Activated naive CD8-positive, alpha-beta T cell treated with anti-CD3 and anti-CD28 coated beads, Interleukin-2, amount 50 U/mL, for 16 hours (primary cell): Measurements from ENCODE around the gene SPECC1.
"Not testable (repeated sequence)": the region's sequence is repeated elsewhere in the genome, so short reads cannot be mapped to it uniquely, and the experiment has no call there.

Source experiments
- DNase-seq: peaks from one replicate; pipeline ENCODE4 v3.0.0-alpha.2; 2020; ENCODE audit warnings: low read depth, low spot score

The SPECC1 gene

DNA sequence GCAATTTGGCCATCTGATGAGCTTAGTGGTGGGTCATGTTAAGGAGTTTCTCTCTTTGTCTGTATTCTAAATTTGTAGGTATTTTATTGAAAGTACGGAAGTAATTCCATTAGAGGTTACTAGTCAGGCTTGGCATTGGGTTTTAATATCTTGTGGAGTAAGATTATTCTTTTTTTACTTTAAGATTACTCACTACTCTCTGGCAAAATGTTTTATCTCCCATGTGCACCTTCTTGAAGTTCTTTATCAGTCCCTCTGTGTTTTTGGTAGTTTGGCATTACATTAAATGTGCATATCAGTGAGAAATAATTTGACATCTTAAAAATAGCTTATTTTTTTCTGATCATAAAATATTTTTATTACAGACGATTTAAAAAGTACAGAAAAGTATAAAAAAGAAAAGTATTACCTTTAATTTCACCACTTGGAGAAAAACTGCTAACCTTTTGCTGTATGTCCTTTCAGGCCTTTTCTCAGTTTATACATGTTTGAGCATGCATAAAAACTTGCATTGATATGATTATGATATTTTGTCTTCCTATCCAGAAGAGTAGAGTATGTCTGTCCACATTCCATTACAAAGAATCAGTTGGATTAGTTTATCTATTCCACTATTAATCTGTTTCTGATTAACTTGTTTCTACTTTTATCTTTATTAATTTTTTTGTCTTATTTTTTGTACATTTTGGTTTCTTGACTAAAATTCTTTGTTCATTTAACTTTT is 198.3 kb downstream of the SPECC1 start:
- no peak for DNase-seq

DNA sequence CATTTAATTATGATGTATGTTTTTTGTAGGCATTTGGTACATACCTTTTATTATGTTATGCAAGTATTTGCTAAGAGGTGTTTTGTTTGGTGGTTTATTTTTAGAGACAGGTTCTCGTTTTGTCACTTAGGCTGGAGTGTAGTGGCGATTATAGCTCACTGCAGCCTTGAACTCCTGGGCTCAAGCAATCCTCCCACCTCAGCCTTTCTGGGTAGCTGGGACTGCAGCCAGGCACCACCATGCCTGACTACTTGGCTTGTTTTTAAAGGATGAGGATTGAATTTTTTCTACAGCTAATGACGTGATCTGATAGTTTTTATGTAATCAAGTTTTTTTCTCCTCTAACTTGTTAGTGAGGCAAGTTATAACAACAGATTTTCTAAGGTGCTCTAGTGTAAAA is 199.6 kb downstream of the SPECC1 start:
- no peak for DNase-seq

DNA sequence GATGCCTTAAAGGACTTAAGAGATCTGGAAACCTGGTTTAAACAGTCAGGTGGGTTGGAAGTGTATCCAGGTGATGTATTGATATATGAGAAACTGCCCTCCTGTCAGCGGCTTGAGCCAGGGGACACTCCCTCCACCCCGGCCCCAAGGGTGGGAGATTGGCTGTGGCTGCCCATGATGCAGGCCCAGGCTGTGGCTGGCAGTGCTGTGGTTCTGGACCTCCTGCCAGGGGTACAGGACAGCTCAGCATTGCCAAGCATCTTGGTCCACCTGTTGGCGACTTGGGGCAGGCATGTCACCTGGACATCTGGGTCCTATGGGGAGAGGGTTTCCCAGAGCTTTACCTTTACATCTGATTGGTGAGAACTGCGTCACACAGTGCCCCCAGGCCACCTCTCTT is 201.0 kb downstream of the SPECC1 start:
- no peak for DNase-seq

DNA sequence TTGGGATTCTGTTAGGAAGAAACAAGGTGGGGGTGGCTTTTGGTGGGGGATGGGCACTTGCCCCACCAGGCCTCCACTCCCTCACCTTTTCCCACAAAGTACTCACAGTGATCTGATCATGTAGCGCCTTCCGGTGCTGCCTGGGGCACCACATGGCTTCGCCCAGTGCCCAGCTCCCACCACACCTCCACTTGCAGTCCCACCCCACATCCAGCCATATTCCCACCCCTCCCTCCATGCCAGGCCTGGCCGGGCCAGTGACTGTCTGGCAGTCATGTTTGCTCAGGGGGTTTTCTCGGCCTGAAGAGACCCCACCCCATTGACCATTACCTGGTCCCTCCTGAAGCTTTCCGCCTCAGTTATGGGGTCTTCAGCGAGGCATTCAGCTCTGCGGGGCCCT is 201.5 kb downstream of the SPECC1 start:
- no peak for DNase-seq

DNA sequence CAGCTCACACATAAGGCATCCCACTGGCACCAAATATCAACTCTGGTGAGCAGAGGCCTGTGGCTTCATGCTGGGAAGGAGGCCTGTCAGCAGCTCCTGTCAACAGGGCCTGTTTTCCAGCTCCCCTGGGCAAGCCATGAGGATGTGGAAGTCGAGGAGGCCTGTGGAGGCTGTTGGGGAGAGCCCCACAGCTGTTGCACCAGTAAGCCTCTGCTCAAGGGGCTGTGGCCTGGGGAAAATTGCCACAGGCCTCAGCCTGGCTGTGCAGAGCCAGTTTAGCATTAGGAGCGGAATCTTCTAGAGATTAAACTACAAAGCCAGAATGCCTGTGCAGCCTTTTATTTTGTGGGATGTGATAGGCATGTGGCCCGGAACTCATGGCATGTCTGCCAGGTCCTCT is 202.1 kb downstream of the SPECC1 start:
- DNase-seq = no peak

DNA sequence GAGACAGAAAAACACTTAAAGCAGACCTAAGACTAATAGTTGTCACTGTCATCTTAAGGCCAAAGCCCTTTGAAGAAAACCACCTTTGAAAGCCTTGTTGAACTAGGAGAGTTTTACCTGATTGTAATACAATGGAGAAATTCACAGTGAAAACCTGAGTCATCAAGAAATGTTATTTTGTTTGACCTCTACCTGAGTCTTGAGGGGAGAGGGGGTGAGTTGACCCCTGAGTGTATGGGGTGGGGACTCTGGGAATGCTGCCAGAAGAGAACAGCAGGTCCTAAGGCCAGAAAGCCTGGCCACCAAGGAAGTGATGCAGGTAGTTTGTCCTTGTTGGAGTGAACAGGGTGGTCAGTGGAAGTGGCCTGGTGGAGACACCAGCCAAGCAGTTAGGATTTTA is 204.3 kb downstream of the SPECC1 start:
- DNase-seq = no peak

DNA sequence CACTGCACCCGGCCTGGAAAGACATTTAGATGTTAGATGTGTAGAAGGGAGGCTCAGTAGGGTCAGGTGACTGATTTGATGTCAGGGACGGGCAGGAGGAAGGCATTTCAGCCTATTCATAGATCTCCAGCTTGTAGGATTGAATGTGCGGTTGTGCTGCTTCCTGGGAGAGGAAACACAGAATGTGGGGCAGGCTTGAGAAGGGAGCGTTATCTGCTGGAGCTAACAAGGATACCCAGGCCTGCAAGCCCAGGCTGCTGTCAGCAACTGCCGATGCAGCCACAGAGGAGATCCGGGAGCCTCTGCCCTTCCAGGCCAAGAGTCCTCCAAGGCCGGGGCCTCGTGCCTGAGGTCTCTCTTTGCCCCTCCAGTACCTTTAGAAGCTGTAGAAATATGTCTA is 205.6 kb downstream of the SPECC1 start:
- no peak for DNase-seq

DNA sequence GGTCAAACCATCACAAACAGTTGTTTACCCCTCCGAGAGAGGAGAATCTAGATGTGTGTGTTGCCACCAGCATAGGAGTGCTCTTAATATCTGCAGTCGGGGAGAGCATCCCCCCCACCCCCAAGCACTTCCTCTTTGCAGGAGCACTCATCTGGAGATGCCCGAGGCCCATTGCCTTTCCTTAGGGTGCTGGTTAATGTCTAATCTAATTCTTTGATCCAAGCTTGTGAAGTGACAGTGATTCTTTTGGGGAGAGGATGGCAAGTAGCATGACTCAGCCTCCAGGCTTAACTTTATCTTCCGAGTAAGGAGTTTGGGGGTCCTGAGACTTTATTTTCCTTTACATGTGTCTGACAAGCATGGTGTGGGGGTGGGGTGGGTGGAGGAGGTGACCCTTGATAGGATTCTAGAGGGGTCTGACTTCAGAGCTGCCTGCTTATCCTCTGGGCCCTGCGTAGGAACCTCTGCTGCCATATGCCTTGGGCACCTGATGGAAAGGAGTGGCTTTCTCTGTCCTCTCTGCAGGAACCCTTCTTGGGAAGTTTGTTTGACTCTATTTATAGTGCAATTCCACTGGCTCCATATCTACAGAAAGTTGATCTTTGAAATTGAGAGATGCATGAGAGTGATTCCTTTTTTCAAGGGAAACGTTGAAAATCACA is 207.1 kb downstream of the SPECC1 start:
- DNase-seq = no peak

DNA sequence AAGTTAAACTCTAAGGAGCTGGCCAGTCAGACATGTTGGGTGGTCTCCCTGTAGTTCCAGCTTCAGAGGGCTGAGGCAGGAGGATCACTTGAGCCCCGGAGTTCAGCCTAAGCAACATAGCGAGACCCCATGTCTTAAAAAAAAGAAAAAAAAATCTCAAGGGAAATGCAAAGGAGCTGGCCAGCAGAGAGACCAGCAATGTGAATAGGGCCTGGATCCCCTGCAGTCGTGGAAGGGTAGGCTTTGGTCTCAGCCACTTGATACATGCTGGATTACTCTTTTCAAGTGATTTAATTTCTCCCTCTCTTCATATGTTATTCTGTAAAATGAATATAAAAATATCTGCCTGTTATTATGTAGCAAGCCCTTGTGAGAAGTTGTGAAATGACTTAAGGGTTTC is 207.7 kb downstream of the SPECC1 start:
- no peak for DNase-seq

DNA sequence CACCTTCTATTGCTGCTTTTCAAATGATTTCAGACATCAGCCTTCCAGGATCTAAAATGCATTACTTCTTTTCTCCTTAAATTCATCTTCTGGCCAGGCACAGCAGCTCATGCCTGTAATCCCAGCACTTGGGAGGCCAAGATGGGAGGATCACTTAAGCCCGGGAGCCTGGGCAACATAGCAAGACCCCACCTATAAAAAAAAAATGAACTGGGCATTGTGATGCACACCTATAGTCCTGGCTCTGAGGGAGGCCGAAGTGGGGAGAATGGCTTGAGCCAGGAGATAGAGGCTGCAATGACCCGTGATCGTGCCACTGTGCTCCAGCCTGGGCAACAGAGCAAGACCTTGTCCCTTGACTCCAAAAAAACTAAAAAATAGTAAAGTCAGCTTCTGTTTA is 208.5 kb downstream of the SPECC1 start:
- no peak for DNase-seq

DNA sequence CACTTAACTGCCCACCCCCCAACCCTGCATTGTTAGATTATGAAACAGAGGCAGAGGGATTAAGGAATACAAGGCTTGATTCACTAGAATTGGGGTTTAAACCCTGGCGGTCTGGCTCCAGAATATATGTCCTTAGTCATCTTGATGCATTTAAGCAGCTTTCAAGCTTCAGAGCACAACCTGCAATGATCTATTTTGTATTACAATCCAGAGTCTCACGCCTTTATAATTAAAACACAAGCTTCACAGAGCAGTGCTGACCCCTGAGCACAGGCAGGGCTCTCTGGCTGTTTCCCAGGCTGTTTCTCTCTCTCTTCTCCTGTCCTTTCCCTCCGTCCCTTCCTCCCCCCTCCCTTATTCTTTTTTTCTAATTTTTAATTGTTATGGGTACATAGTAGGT is 209.1 kb downstream of the SPECC1 start:
- no peak for DNase-seq

DNA sequence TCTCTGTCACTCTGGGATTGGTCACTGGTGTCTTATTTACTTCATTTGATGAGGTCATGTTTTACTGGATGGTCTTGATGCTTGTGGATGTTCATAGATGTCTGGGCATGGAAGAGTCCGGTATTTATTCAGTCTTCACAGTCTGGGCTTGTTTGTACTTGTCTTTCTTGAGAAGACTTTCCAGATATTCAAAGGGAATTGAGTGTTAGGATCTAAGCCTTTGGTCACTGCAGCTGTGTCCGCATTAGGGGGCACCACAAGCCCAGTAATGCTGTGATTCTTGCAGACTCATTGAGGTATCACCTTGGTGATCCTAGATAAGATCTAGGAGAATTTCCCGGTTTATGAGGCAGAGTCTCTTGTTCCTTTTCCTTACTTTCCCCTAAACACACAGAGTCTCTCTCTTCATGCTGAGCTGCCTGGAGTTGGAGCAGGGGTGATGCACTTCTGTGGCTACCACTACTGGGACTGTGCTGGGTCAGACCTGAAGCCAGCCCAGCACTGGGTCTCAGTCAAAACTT is 214.7 kb downstream of the SPECC1 start:
- DNase-seq = no peak

DNA sequence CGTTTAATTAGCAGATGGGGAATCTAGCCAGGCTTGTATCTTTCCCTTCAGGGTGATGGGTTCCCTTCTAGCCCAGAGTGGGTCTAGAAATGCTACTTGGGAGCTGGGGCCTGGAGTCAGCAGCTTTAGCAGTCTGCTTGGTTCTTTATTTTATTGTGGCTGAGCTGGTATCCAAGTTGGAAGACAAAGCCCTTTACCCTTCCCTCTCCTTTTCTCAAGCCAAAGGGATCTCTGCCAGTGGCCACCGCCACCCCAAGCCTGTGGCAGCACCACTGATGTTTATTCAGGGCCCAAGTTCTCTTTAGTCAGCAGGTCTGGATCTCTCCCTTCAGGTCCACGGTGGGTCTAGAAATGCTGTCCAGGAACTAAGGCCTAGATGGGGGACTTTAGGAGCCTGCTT is 215.2 kb downstream of the SPECC1 start:
- DNase-seq = no peak

DNA sequence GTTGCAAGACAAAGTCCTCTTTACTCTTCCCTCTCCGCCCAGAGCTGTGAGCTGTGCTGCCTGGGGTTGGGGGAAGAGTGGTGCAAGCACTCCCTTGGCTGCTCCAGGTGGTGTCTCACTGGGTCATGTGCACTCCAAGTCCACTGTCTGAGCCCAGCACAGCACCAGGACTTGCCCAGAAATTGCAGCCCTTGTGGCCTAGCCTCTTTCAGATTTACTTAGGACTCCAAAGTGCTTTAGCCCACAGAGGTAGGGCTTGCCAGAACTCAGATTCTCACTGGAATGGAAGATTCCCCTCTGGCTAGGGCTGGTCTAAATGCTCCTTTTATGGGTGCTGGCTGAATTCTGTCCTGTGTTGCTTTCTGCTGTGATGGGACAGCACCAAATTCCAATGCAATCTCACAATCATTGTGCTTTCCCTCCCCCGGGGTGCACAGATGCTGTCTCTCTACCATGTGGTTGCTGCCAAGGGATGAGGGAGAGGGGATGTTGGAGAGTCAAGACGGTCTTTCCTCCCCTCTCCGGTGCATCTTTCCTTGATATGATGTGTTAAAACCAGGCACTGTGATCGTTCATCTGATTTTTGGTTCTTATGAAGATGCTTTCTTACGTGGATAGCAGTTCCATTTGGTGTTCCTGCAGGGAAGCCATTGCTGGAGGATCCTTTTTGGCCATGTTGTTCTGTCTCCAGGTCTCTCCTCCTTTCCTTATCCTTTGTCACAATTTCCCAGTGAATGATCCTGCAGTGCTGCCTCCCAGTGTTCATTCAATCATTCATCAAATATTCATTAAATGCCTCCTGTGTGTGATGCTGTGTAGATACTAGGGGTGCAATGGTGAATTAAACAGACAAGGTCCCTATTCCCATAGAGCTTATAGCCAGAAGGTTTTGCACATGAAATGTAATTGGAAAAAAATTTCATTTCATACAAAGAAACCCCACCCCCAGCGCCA is 216.3 kb downstream of the SPECC1 start:
- DNase-seq = no peak

DNA sequence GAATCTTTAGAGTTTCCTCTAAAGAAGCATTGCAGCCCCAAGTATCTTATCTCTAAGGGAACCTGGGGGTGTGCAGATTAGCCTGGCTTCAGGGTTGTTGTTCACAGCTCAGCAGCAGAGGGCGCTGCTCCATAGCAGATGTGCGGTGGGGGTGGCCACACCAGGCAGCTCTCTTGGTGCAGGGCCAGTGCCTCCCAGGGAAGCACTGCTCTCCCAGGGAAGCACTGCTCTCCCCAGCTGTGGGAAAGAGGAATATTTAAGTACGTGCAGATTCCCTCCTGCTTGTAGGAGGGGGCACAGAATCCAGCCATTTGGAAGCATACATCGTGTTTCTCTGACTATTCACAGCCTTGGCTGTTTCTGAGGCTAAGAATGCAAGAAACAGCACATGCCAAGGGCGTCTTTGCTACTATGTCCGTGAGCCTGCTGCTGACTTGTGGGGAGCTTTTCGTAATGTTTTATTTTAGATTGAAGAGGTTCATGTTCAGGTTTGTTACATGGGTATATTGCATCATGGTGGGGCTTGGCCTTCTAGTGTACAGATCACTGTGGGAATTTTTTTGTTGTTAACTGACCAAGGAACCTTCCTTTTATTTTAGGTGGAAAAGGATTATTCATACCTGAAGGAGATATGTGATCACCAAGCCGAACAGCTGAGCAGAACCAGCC is 217.8 kb downstream of the SPECC1 start:
- DNase-seq = peak; percentile 59

DNA sequence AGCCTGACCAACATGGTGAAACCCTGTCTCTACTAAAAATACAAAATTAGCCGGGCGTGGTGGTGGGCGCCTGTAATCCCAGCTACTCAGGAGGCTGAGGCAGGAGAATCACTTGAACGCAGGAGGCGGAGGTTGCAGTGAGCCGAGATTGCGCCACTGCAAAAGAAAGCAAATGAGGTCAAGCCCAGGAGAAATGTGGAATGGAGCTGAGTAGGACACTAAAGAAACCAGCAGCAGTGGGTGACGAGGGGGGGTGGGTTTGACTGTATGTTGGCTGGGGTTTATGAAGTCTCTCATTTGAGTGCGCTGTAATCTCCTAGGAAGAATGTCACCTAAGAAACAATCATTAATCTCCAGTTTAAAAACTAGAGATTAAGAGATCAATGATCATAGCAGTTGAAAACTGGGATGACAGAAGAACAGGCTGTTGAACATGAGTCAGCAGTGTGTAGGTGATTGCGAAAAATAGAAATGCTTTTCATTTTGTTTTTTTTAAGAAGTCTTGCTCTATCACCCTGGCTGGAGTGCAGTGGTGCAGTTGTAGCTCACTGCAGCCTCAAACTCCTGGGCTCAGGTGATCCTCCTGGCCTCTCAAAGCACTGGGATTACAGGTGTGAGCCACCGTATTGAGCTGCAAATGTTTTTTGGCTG is 218.7 kb downstream of the SPECC1 start:
- DNase-seq = not testable (repeated sequence)

DNA sequence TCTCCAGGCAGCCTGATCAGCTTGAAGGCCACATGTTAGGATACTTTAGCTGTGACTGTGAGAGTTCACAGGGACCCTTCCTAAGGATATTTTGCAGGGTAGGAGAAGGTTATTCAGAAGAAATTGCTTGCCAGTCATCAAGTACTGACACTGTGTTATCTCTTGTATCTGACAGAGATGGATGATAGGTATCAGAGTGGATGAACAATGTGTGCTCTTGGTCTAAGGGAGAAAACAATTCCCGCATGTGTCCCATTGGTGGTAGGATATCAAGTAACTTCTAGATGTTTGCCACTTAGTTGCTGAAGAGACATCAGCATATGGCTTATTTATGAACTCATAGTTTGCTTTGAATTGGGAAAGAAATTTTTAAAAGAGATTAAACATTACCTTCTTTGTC is 219.3 kb downstream of the SPECC1 start:
- no peak for DNase-seq

DNA sequence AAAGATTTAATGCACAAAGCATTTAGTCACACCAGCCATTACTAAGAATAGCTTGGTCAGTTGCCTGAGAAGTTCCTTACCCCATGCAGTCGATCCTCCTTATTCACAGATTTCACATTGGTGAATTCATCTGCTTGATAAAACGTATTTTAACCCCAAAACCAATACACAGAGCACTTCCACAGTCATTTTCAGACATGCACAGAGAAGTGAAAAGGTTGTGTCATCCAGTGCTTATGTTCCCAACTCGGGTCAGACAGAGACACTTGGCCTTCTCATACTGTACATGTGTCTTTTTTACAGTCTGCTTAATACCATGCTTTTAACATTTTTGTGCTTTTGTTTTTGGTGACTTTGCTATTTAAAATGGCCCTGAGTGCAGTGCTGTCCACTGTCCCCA is 219.7 kb downstream of the SPECC1 start:
- no peak for DNase-seq

DNA sequence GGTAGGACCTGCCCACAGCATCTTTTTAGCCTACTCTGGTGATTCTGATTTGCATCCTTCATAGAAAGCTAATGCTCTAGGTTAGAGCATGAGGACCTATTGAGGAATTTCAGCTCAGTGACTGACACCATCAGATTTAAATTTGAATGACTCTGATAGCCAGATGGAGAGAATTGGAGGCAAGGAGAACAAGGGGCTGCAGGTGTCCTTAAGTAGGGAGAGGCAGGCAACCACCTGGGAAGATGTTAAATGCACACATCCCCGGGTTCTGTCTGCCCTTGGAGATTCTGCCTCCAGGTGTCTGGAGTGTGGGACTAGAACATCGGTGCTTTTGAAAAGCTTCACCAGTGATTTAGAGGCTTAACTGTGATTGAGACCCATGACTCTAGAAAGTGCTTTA is 221.8 kb downstream of the SPECC1 start:
- DNase-seq = no peak

DNA sequence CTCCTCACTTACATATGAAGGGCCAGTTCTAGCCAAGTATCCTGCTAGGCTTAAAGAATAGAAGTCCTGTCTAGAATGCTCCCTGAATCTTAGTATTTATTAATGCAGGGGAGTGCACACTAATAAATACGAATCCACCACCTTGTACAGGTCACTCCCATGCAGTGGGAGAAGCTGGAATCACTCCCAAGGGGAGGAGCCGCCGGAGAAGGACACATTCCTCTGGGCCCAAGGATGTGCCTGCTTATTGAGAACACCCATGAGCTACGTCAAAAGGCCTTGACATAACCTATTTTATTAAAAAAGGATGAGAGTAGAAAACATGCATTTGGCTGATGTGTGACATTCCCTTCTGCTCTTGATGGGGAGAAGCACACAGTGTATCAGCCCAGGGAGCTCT is 223.5 kb downstream of the SPECC1 start:
- DNase-seq = no peak

DNA sequence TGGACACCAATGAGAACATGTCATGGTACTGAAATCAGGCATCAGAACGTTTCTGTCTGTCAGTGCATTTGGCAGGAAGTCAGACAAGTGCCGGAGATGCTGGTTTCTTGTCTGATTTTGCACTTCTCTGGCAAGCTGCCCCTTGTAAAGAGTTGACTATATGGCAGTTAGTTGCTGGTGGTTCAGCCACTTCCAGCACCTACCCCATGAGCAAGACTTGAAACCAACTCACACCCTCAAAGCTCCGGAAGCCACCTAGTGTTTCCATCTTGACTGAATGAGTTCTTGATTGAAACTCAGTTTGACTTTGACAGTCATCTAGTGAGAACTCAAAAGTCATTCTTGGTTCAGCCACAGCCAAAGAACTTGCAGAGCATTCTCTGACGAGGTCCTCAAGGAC is 225.1 kb downstream of the SPECC1 start:
- peak; percentile 32 for DNase-seq
